K562 (cell line): Measurements from ENCODE around the gene MAN2A1. TPM values are rescaled to one million over a fixed set of nuclear protein-coding genes. Genes with fewer than 3 reads are reported as not detected.

ENCODE experiments used
- ATAC-seq: fragments of 200-7000 bp; cut with Tn5 transposase; 3 replicates; pipeline ENCODE4 v1.9.1; 2020; ENCODE audit warnings: moderate library complexity
- BruUV-seq: library from RNA; stranded (reverse); fragments of 400-500 nt; replicated peaks from 2 replicates; lab custom pipeline; 2021; lab: Mats Ljungman, UMichigan
- CTCF ChIA-PET: fragments of 300-600 bp; formaldehyde crosslinking; extraction: SDS; loops from one replicate; lab custom pipeline; 2021; ENCODE audit warnings: low intra/inter-chr PET ratio; lab: Yijun Ruan, JAX
- POLR2A ChIA-PET: fragments of 300-600, 350-650 bp; sonication (Branson Sonifier 250); formaldehyde crosslinking; extraction: SDS; loops from one replicate; lab custom pipeline; 2021; ENCODE audit warnings: antibody characterized with exemption, inconsistent platforms; lab: Yijun Ruan, JAX
- DNase-seq, 4 experiments: peaks; one replicate each; pipeline versions ENCODE4 v3.0.0 to v3.0.0-alpha.2; 2011 to 2018; ENCODE audit warnings: low spot score in 3 of 4, mixed read lengths in 3 of 4; ENCODE audit errors: extremely low read depth in 1 of 4
- FAIRE-seq: peaks from 2 replicates; lab custom pipeline; 2011; peaks lifted over from hg19 to GRCh38; lab: Jason Lieb, UNC
- H2AFZ ChIP-seq: 2 replicates; pipeline ENCODE4 v1.6.0; 2011; ENCODE audit warnings: low read depth, low read length, control low read depth, inconsistent platforms
- H3K27ac ChIP-seq: fragments of 200-600 bp; 3 replicates; pipeline ENCODE4 v1.8.0; 2011; ENCODE audit warnings: low read depth, mild to moderate bottlenecking, control low read depth, inconsistent platforms, low read length, moderate library complexity, mixed read lengths; ENCODE audit errors: extremely low read depth
- H3K27me3 ChIP-seq, 2 experiments: fragments of 300-600 bp in 1 of 2; 2 replicates in 1 of 2; 3 replicates in 1 of 2; pipeline versions ENCODE4 v1.6.0 to v1.8.0; 2011; ENCODE audit warnings: inconsistent platforms in 2 of 2, low read length in 2 of 2, mild to moderate bottlenecking in 1 of 2, mixed read lengths in 1 of 2, moderate library complexity in 1 of 2; ENCODE audit not compliant: control insufficient read depth in 2 of 2, insufficient read depth in 2 of 2
- H3K36me3 ChIP-seq: fragments of 300-600 bp; 3 replicates; pipeline ENCODE4 v1.8.0; 2011; ENCODE audit warnings: mild to moderate bottlenecking, low read length, inconsistent platforms; ENCODE audit not compliant: control insufficient read depth, insufficient read depth
- H3K4me1 ChIP-seq, 2 experiments: fragments of 200-600 bp in 1 of 2; replicated peaks in 1 of 2; 2 replicates in 1 of 2; 3 replicates in 1 of 2; pipeline versions ENCODE4 v1.5.1 to v1.8.0; 2011; ENCODE audit warnings: inconsistent platforms in 2 of 2, low read length in 2 of 2, mild to moderate bottlenecking in 1 of 2, mixed read lengths in 1 of 2, moderate library complexity in 1 of 2; ENCODE audit not compliant: control insufficient read depth in 2 of 2, insufficient read depth in 2 of 2
- H3K4me2 ChIP-seq: 2 replicates; pipeline ENCODE4 v1.6.1; 2011; ENCODE audit warnings: low read length, control low read depth, inconsistent platforms, mixed read lengths; ENCODE audit not compliant: insufficient read depth
- H3K4me3 ChIP-seq: fragments of 200-600 bp; sonication (generic), shearing (Covaris generic); 2 replicates; pipeline ENCODE4 v1.5.1; 2016; ENCODE audit warnings: control low read depth, inconsistent platforms
- H3K79me2 ChIP-seq: fragments of 200-600 bp; 3 replicates; pipeline ENCODE4 v1.8.0; 2011; ENCODE audit warnings: low read length, inconsistent platforms; ENCODE audit not compliant: control insufficient read depth, insufficient read depth
- H3K9ac ChIP-seq, 2 experiments: 2 replicates each; pipeline versions ENCODE4 v1.6.0 to v1.6.1; 2011; ENCODE audit warnings: low read depth in 2 of 2, low read length in 2 of 2, control low read depth in 1 of 2, inconsistent platforms in 1 of 2, mild to moderate bottlenecking in 1 of 2, mixed read lengths in 1 of 2; ENCODE audit not compliant: insufficient read depth in 1 of 2
- H3K9me1 ChIP-seq: one replicate; pipeline ENCODE4 v1.6.0; 2011; ENCODE audit warnings: inconsistent platforms, mild to moderate bottlenecking, low read length, moderate library complexity; ENCODE audit not compliant: control insufficient read depth, insufficient read depth
- H3K9me3 ChIP-seq: replicated peaks from 2 replicates; pipeline ENCODE4 v1.5.1; 2011; ENCODE audit warnings: low read depth, low read length, inconsistent platforms; ENCODE audit not compliant: control insufficient read depth, insufficient read depth
- H4K20me1 ChIP-seq: replicated peaks from 2 replicates; pipeline ENCODE4 v1.6.1; 2011; ENCODE audit warnings: low read length, inconsistent platforms, mixed read lengths; ENCODE audit not compliant: control insufficient read depth, insufficient read depth
- ATF3 ChIP-seq, 2 experiments: fragments of 450-650 bp in 1 of 2; sonication (generic) in 1 of 2; formaldehyde crosslinking in 1 of 2; IDR thresholded peaks in 1 of 2; conservative IDR thresholded peaks in 1 of 2; 2 replicates each; pipeline versions ENCODE4 v1.6.1 to v1.8.1; 2016 to 2023; ENCODE audit warnings: mild to moderate bottlenecking in 2 of 2, moderate library complexity in 2 of 2, inconsistent platforms in 1 of 2, missing genetic modification reagents in 1 of 2
- E2F4 ChIP-seq: sonication (generic); formaldehyde crosslinking; IDR thresholded peaks from 2 replicates; pipeline ENCODE4 v1.8.0; 2022; ENCODE audit warnings: mild to moderate bottlenecking, low read depth, missing genetic modification reagents
- GMEB1 ChIP-seq: fragments of 250-450 bp; sonication (Bioruptor Pico); IDR thresholded peaks from 2 replicates; pipeline ENCODE4 v1.4.0; 2020; ENCODE audit warnings: mild to moderate bottlenecking
- HDAC1 ChIP-seq, 2 experiments: fragments of 450-650 bp; IDR thresholded peaks; 2 replicates each; pipeline ENCODE4 v1.6.1; 2016 to 2017; ENCODE audit warnings: inconsistent platforms in 1 of 2, mild to moderate bottlenecking in 1 of 2, moderate library complexity in 1 of 2
- JUNB ChIP-seq: fragments of 450-650 bp; formaldehyde crosslinking; conservative IDR thresholded peaks from 2 replicates; pipeline ENCODE4 v1.4.0; 2020; ENCODE audit warnings: mild to moderate bottlenecking
- KLF16 ChIP-seq: IDR thresholded peaks from 2 replicates; pipeline ENCODE4 v1.6.1; 2016; ENCODE audit warnings: antibody characterized with exemption
- MCM2 ChIP-seq: fragments of 450-650 bp; IDR thresholded peaks from 2 replicates; pipeline ENCODE4 v1.6.1; 2017; ENCODE audit warnings: low read depth, mild to moderate bottlenecking
- MXI1 ChIP-seq: IDR thresholded peaks from 2 replicates; pipeline ENCODE4 v1.6.1; 2011; ENCODE audit warnings: low read depth, mild to moderate bottlenecking, improper control_type of control experiment, low read length
- NCOA1 ChIP-seq: fragments of 450-650 bp; IDR thresholded peaks from 2 replicates; pipeline ENCODE4 v1.6.1; 2016; ENCODE audit warnings: low read depth
- PHTF2 ChIP-seq: fragments of 250-450 bp; sonication (Bioruptor Pico); IDR thresholded peaks from 2 replicates; pipeline ENCODE4 v1.5.0; 2021; ENCODE audit warnings: mild to moderate bottlenecking
- PTBP1 ChIP-seq: fragments of 200-400 bp; formaldehyde crosslinking; IDR thresholded peaks from 2 replicates; pipeline ENCODE4 v1.6.1; 2017; ENCODE audit warnings: low read depth, low read length
- SMC3 ChIP-seq: conservative IDR thresholded peaks from 2 replicates; pipeline ENCODE4 v1.6.1; 2011; ENCODE audit warnings: low read depth, low read length, improper control_type of control experiment; ENCODE audit not compliant: insufficient read depth
- ZNF197 ChIP-seq: fragments of 200-800 bp; sonication (Bioruptor generic); IDR thresholded peaks from 2 replicates; pipeline ENCODE4 v1.6.1; 2016; ENCODE audit warnings: low read depth, missing genetic modification characterization, missing compliant biosample characterization
- ZNF232 ChIP-seq: sonication (generic); formaldehyde crosslinking; IDR thresholded peaks from 2 replicates; pipeline ENCODE4 v1.8.0; 2022; ENCODE audit warnings: mild to moderate bottlenecking, missing genetic modification reagents
- ZNF395 ChIP-seq: fragments of 200-800 bp; sonication (Bioruptor generic); IDR thresholded peaks from 2 replicates; pipeline ENCODE4 v1.6.1; 2017; ENCODE audit warnings: missing genetic modification characterization, missing compliant biosample characterization
- ZSCAN29 ChIP-seq: fragments of 450-650 bp; IDR thresholded peaks from 2 replicates; pipeline ENCODE4 v1.6.1; 2017
- WGBS: fragments of 100-300 bp; shearing (Covaris generic); methylation state at CpG from one replicate; pipeline ENCODE4 v1.1.6; 2016; ENCODE audit warnings: low coverage, mixed read lengths; ENCODE audit not compliant: insufficient coverage; ENCODE audit errors: missing lambda C conversion rate; 5-methylcytosine and 5-hydroxymethylcytosine counted together
- in situ Hi-C: fragments of 300-500 bp; cut with MboI; formaldehyde crosslinking; loops from 4 replicates; pipeline ENCODE4 v1.15.0; 2018; ENCODE audit warnings: inconsistent platforms, mixed read lengths
- intact Hi-C: fragments of 100-400 bp; cut with micrococcal nuclease; formaldehyde crosslinking; loops from 2 replicates; pipeline ENCODE4 v1.14.2; 2022
- polyA plus RNA-seq, 8 experiments: library from polyadenylated mRNA; depleted of rRNA in 4 of 8; stranded (reverse) in 5 of 8; unstranded in 3 of 8; fragments of >200 nt; fragmentation: Nextera tagmentation in 2 of 8; fragmentation: Illumina TruSeq in 1 of 8; extraction: Ambion mirVana in 2 of 8; extraction: Trizol in 1 of 8; gene quantifications; 2 replicates each; pipeline versions ENCODE4 v1.2.1 to v1.2.3, GENCODE V29; 2011 to 2014; ENCODE audit warnings: inconsistent platforms in 1 of 8, missing spikeins in 1 of 8
- total RNA-seq, 7 experiments: library from RNA; depleted of rRNA in 6 of 7; stranded (reverse); fragments of >200 nt in 6 of 7; fragmentation: Illumina TruSeq in 2 of 7; extraction: Trizol in 2 of 7; gene quantifications; 2 replicates each; pipeline versions ENCODE4 v1.2.1 to v1.2.3, GENCODE V29; 2011 to 2021; ENCODE audit warnings: low replicate concordance in 1 of 7

The MAN2A1 gene
- total and polyA plus RNA-seq, 9 of the 15 experiments (the other 6 are each of a cell fraction or from before 2014, with no cell fraction given), result 5.2 to 32.0 (median 19.8) TPM

GRCh38 chr5:109884676-109885075 lies 194.9 kb downstream of the MAN2A1 start (continued):
- TF ChIP-seq GMEB1 (CRISPR knock-in tag), result no peak
- no peak for TF ChIP-seq PTBP1
- no peak for TF ChIP-seq ZNF395 (CRISPR knock-in tag)
- no peak for TF ChIP-seq MCM2
- TF ChIP-seq NCOA1, result no peak
- TF ChIP-seq JUNB (CRISPR knock-in tag), result no peak

- Histone ChIP-seq H3K4me1 (no peaks in the 10 kb centered on the region; a peak in 1 of 5 replicates), H3K27me3 (peaks cover 15 to 28% of the 10 kb centered on the region in 2 experiments; a peak in 4 of 5 replicates), H3K9me3 (no peaks in the 10 kb centered on the region), H2AFZ (no peak overlapping the region), H3K4me2 (no peak overlapping the region), H3K4me3 (no peak overlapping the region), H3K79me2 (no peaks in the 10 kb centered on the region), H4K20me1 (no peaks in the 10 kb centered on the region), H3K9ac (no peak overlapping the region), H3K9me1 (no peaks in the 10 kb centered on the region), H3K36me3 (no peaks in the 10 kb centered on the region), H3K27ac (no peak overlapping the region)
- no peak for ATAC-seq
- no peak for TF ChIP-seq ZNF197 (CRISPR knock-in tag)
- TF ChIP-seq MXI1, result no peak
- TF ChIP-seq ATF3 (IDR thresholded peaks at IDR 0.05), result no peak
- TF ChIP-seq ATF3 (CRISPR knock-in tag; conservative IDR thresholded peaks at IDR 0.05), result no peak
- TF ChIP-seq HDAC1 (IDR thresholded peaks at IDR 0.05), result no peak
- TF ChIP-seq ZSCAN29, result no peak
- no peak for TF ChIP-seq PHTF2 (CRISPR knock-in tag)
- TF ChIP-seq ZNF232 (CRISPR knock-in tag), result no peak
- no peak for TF ChIP-seq SMC3
- TF ChIP-seq KLF16, result no peak
- TF ChIP-seq E2F4 (CRISPR knock-in tag), result no peak
- in situ Hi-C loops (no loop called here), intact Hi-C loops (no loop called here)
- FAIRE-seq, result no peak
- DNase-seq, result no peak
- ChIA-PET CTCF (no interaction called here), POLR2A (no interaction called here)
- WGBS, result 47% methylated on average over 18 of the region's 28 CpGs
- BruUV-seq, result no TSS peak
Measured at GRCh38 chr5:109885205-109885604, 195.5 kb downstream of the MAN2A1 start.
